BE2C (cell line): Measurements from ENCODE around the gene NSL1.
"Not testable (repeated sequence)": the region's sequence is repeated elsewhere in the genome, so short reads cannot be mapped to it uniquely, and the experiment has no call there.

Experiments
- DNase-seq: peaks from one replicate; pipeline ENCODE4 v3.0.0-alpha.2; 2020
- H3K27me3 ChIP-seq: fragments of 250-450 bp; sonication (Bioruptor Pico); 2 replicates; pipeline ENCODE4 v1.5.1; 2020; ENCODE audit warnings: mild to moderate bottlenecking
- H3K36me3 ChIP-seq: fragments of 250-450 bp; sonication (Bioruptor Pico); 2 replicates; pipeline ENCODE4 v1.5.1; 2020; ENCODE audit warnings: mild to moderate bottlenecking
- H3K4me1 ChIP-seq: fragments of 250-450 bp; sonication (Bioruptor Pico); 2 replicates; pipeline ENCODE4 v1.5.1; 2020
- H3K4me3 ChIP-seq: 2 replicates; pipeline ENCODE4 v1.5.1; 2011; ENCODE audit warnings: low read depth, low read length
- H3K9me3 ChIP-seq: fragments of 250-450 bp; sonication (Bioruptor Pico); 2 replicates; pipeline ENCODE4 v1.5.1; 2020
- CTCF ChIP-seq: IDR thresholded peaks from 2 replicates; pipeline ENCODE4 v1.5.1; 2012; ENCODE audit warnings: mild to moderate bottlenecking, low read depth, low read length

The NSL1 gene

DNA sequence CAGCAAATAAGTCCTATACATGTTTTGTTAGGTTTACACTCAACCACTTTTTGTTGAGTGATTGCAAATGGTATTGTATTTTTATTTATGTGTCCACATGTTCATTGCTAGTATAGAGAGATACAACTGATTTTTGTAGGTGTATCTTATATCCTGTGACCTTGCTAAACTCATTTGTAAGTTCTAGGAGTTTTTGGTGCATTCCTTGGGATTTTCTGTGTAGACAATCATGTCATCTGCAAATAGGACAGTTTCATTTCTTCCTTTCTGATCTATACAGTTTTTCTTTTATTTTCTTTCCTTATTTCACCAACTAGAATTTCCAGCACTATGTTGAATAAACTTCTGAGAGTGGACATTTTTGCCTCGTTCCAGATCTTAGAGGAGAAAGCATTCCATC, 75.4 kb downstream of the NSL1 start:
- no peaks in the 10 kb centered on the region for H3K9me3 ChIP-seq
- no peak overlapping the region for H3K4me3 ChIP-seq
- H3K36me3 ChIP-seq, result no peaks in the 10 kb centered on the region
- H3K27me3 ChIP-seq, result no peaks in the 10 kb centered on the region
- DNase-seq, result no peak
- TF ChIP-seq CTCF, result no peak
- no peaks in the 10 kb centered on the region for H3K4me1 ChIP-seq

GRCh38 chr1:212713465-212714136, 78.0 kb downstream of the NSL1 start:
- TF ChIP-seq CTCF, result no peak
- Histone ChIP-seq H3K9me3 (no peaks in the 10 kb centered on the region), H3K27me3 (no peaks in the 10 kb centered on the region), H3K4me3 (no peak overlapping the region), H3K4me1 (no peaks in the 10 kb centered on the region), H3K36me3 (no peaks in the 10 kb centered on the region)
- no peak for DNase-seq

GRCh38 chr1:212712451-212713303, 78.9 kb downstream of the NSL1 start:
- H3K36me3 ChIP-seq, result no peaks in the 10 kb centered on the region

GRCh38 chr1:212711974-212712373, 79.6 kb downstream of the NSL1 start:
- not testable (repeated sequence) for DNase-seq, H3K36me3 ChIP-seq, H3K4me3 ChIP-seq, H3K9me3 ChIP-seq, H3K4me1 ChIP-seq, H3K27me3 ChIP-seq

More at GRCh38 chr1:212712451-212713303, 78.9 kb downstream of the NSL1 start:
- no peak for DNase-seq
- Histone ChIP-seq H3K27me3 (no peaks in the 10 kb centered on the region), H3K4me1 (no peaks in the 10 kb centered on the region), H3K9me3 (no peaks in the 10 kb centered on the region), H3K4me3 (no peak overlapping the region)
- no peak for TF ChIP-seq CTCF

GRCh38 chr1:212710566-212710965, 81.0 kb downstream of the NSL1 start:
- no peaks in the 10 kb centered on the region for H3K36me3 ChIP-seq
- no peak overlapping the region for H3K4me3 ChIP-seq
- no peak for TF ChIP-seq CTCF
- no peaks in the 10 kb centered on the region for H3K9me3 ChIP-seq
- H3K27me3 ChIP-seq, result no peaks in the 10 kb centered on the region
- no peaks in the 10 kb centered on the region for H3K4me1 ChIP-seq
- DNase-seq, result no peak

GRCh38 chr1:212703991-212704564, 87.5 kb downstream of the NSL1 start:
- Histone ChIP-seq H3K4me1 (peaks cover under 1% of the 10 kb centered on the region; the same call in 1 of the 2 replicates), H3K36me3 (no peaks in the 10 kb centered on the region), H3K9me3 (no peaks in the 10 kb centered on the region), H3K4me3 (no peak overlapping the region), H3K27me3 (peaks cover 16% of the 10 kb centered on the region)
- no peak for TF ChIP-seq CTCF
- DNase-seq, result no peak
